ENCODE data around the gene FAHD2B. TPM values are rescaled to one million over a fixed set of nuclear protein-coding genes. Genes with fewer than 3 reads are reported as not detected.
"Not testable (repeated sequence)": the region's sequence is repeated elsewhere in the genome, so short reads cannot be mapped to it uniquely, and the experiment has no call there.

The FAHD2B gene
- total and polyA plus RNA-seq, 2 experiments from 2014 or later = 22.3 to 28.6 TPM

- H3K27ac ChIP-seq (ENCODE audit: low read depth); H3K9me3 Mint-ChIP-seq; H3K4me2 ChIP-seq; H3K9me2 ChIP-seq (ENCODE audit: insufficient read depth); H3K4me3 Mint-ChIP-seq; H2AFZ ChIP-seq; H3K27me3 ChIP-seq (ENCODE audit: insufficient read depth); H3F3A ChIP-seq (replicated peaks; ENCODE audit: low read depth); H3K4me1 ChIP-seq (ENCODE audit: insufficient read depth); H3K4me1 Mint-ChIP-seq; H3K27ac Mint-ChIP-seq; H3K27me3 Mint-ChIP-seq (ENCODE audit: insufficient read depth, low read depth, poor library complexity); H3K4me3 ChIP-seq; H4K20me1 ChIP-seq (replicated peaks; ENCODE audit: insufficient read depth); H3K79me2 ChIP-seq (replicated peaks; ENCODE audit: insufficient read depth); H3K36me3 ChIP-seq (ENCODE audit: insufficient read depth): not testable (repeated sequence)
- peak; percentile 4 for DNase-seq (ENCODE audit: low spot score)
- TF ChIP-seq CTCF (conservative IDR thresholded peaks at IDR 0.05; ENCODE audit: low read depth in 2 of 2) = peak in 1 of 2 experiments; percentile 43; a peak in 2 of 4 replicates
- H3K36me3 Mint-ChIP-seq (ENCODE audit: low read depth) = peaks cover 15% of the 10 kb centered on the region
- ATAC-seq = peak; percentile 76
Observed at GRCh38 chr2:97082206-97082605, 12.5 kb downstream of the FAHD2B start.

GRCh38 chr2:97080855-97081254, 13.8 kb downstream of the FAHD2B start:
- peaks cover 15% of the 10 kb centered on the region for H3K36me3 Mint-ChIP-seq (ENCODE audit: low read depth)
- H3K4me3 ChIP-seq; H3K9me3 Mint-ChIP-seq; H2AFZ ChIP-seq; H3K4me3 Mint-ChIP-seq; H3F3A ChIP-seq (replicated peaks; ENCODE audit: low read depth); DNase-seq (ENCODE audit: low spot score); H3K27me3 ChIP-seq (ENCODE audit: insufficient read depth); H3K36me3 ChIP-seq (ENCODE audit: insufficient read depth); H3K27ac Mint-ChIP-seq; H3K4me2 ChIP-seq; H4K20me1 ChIP-seq (replicated peaks; ENCODE audit: insufficient read depth); H3K4me1 ChIP-seq (ENCODE audit: insufficient read depth); H3K27me3 Mint-ChIP-seq (ENCODE audit: insufficient read depth, low read depth, poor library complexity); H3K4me1 Mint-ChIP-seq; ATAC-seq; H3K9me2 ChIP-seq (ENCODE audit: insufficient read depth); H3K79me2 ChIP-seq (replicated peaks; ENCODE audit: insufficient read depth); H3K27ac ChIP-seq (ENCODE audit: low read depth): not testable (repeated sequence)

- H3K9me2 ChIP-seq (ENCODE audit: insufficient read depth); H3K4me3 Mint-ChIP-seq; H3K4me1 Mint-ChIP-seq; H3K36me3 Mint-ChIP-seq (ENCODE audit: low read depth); H3K4me1 ChIP-seq (ENCODE audit: insufficient read depth); H3K79me2 ChIP-seq (replicated peaks; ENCODE audit: insufficient read depth); H3K27ac Mint-ChIP-seq; H3K9me3 Mint-ChIP-seq; ATAC-seq; H3K4me3 ChIP-seq; H3F3A ChIP-seq (replicated peaks; ENCODE audit: low read depth); DNase-seq (ENCODE audit: low spot score); H3K27me3 ChIP-seq (ENCODE audit: insufficient read depth); H3K27me3 Mint-ChIP-seq (ENCODE audit: insufficient read depth, low read depth, poor library complexity); H2AFZ ChIP-seq; H4K20me1 ChIP-seq (replicated peaks; ENCODE audit: insufficient read depth); H3K4me2 ChIP-seq; H3K27ac ChIP-seq (ENCODE audit: low read depth); H3K36me3 ChIP-seq (ENCODE audit: insufficient read depth): not testable (repeated sequence)
Observed at GRCh38 chr2:97077213-97077612, 17.5 kb downstream of the FAHD2B start.

- not testable (repeated sequence) for H3K27ac ChIP-seq (ENCODE audit: low read depth); H3K27me3 ChIP-seq (ENCODE audit: insufficient read depth); H3K4me1 ChIP-seq (ENCODE audit: insufficient read depth); H3K27ac Mint-ChIP-seq; H3K4me1 Mint-ChIP-seq; H3K36me3 ChIP-seq (ENCODE audit: insufficient read depth); H2AFZ ChIP-seq; H4K20me1 ChIP-seq (replicated peaks; ENCODE audit: insufficient read depth); H3K4me2 ChIP-seq; H3K4me3 Mint-ChIP-seq; H3K27me3 Mint-ChIP-seq (ENCODE audit: insufficient read depth, low read depth, poor library complexity); DNase-seq (ENCODE audit: low spot score); H3K4me3 ChIP-seq; H3K79me2 ChIP-seq (replicated peaks; ENCODE audit: insufficient read depth); H3K36me3 Mint-ChIP-seq (ENCODE audit: low read depth); H3K9me2 ChIP-seq (ENCODE audit: insufficient read depth); H3K9me3 Mint-ChIP-seq; H3F3A ChIP-seq (replicated peaks; ENCODE audit: low read depth); ATAC-seq
Observed at GRCh38 chr2:97070915-97071314, 23.8 kb downstream of the FAHD2B start.

GRCh38 chr2:97068722-97069121, 26.0 kb downstream of the FAHD2B start:
- not testable (repeated sequence) for H3K27ac ChIP-seq (ENCODE audit: low read depth); H3K36me3 ChIP-seq (ENCODE audit: insufficient read depth); H3K9me3 Mint-ChIP-seq; H3K27me3 Mint-ChIP-seq (ENCODE audit: insufficient read depth, low read depth, poor library complexity); H4K20me1 ChIP-seq (replicated peaks; ENCODE audit: insufficient read depth); H3K9me2 ChIP-seq (ENCODE audit: insufficient read depth); H3K79me2 ChIP-seq (replicated peaks; ENCODE audit: insufficient read depth); H3K4me1 ChIP-seq (ENCODE audit: insufficient read depth); H3K36me3 Mint-ChIP-seq (ENCODE audit: low read depth); ATAC-seq; H2AFZ ChIP-seq; H3K4me1 Mint-ChIP-seq; H3K4me2 ChIP-seq; H3K27me3 ChIP-seq (ENCODE audit: insufficient read depth); H3K27ac Mint-ChIP-seq; H3K4me3 Mint-ChIP-seq; H3K4me3 ChIP-seq; DNase-seq (ENCODE audit: low spot score); H3F3A ChIP-seq (replicated peaks; ENCODE audit: low read depth)

All from GM23338 (cell line).